GM12878 (cell line): ENCODE results near the gene HEXA. TPM values are rescaled to one million over a fixed set of nuclear protein-coding genes. Genes with fewer than 3 reads are reported as not detected.

ENCODE experiments used
- ATAC-seq: fragments of 200-7000 bp; cut with Tn5 transposase; 3 replicates; pipeline ENCODE4 v1.9.1; 2020; ENCODE audit warnings: mild to moderate bottlenecking, moderate library complexity
- BruUV-seq: library from RNA; stranded (reverse); fragments of 400-500 nt; replicated peaks from 2 replicates; lab custom pipeline; 2021; lab: Mats Ljungman, UMichigan
- CTCF ChIA-PET: fragments of 300-600 bp; sonication (Branson Sonifier 250); formaldehyde crosslinking; extraction: SDS; loops from one replicate; lab custom pipeline; 2021; ENCODE audit warnings: inconsistent platforms; lab: Yijun Ruan, JAX
- POLR2A ChIA-PET: fragments of 350-600 bp; formaldehyde crosslinking; extraction: SDS; loops from one replicate; lab custom pipeline; 2021; ENCODE audit warnings: inconsistent platforms; lab: Charles Lee
- RAD21 ChIA-PET: fragments of 300-600 bp; sonication (Branson Sonifier 250); formaldehyde crosslinking; loops from one replicate; lab custom pipeline; 2023; ENCODE audit warnings: antibody characterized with exemption; ENCODE audit not compliant: unreplicated experiment; lab: Charles Lee
- SMC1A ChIA-PET: fragments of 300-600 bp; sonication (Branson Sonifier 250); formaldehyde crosslinking; loops from one replicate; lab custom pipeline; 2023; ENCODE audit not compliant: unreplicated experiment, uncharacterized antibody; lab: Charles Lee
- DNase-seq: peaks from one replicate; pipeline ENCODE4 v3.0.0-alpha.2; 2011; ENCODE audit warnings: low read depth, low spot score
- FAIRE-seq: peaks from 3 replicates; lab custom pipeline; 2011; peaks lifted over from hg19 to GRCh38; lab: Jason Lieb, UNC
- H2AFZ ChIP-seq: 2 replicates; pipeline ENCODE4 v1.6.0; 2011; ENCODE audit warnings: low read depth, low read length, control low read depth; ENCODE audit not compliant: control insufficient read depth
- H3K27ac ChIP-seq: 2 replicates; pipeline ENCODE4 v1.5.1; 2011; ENCODE audit warnings: control low read depth; ENCODE audit not compliant: control insufficient read depth, insufficient read depth
- H3K27me3 ChIP-seq, 2 experiments: replicated peaks in 1 of 2; 2 replicates each; pipeline versions ENCODE4 v1.6.0 to v1.6.1; 2011; ENCODE audit warnings: low read length in 1 of 2; ENCODE audit not compliant: control insufficient read depth in 2 of 2, insufficient read depth in 2 of 2
- H3K36me3 ChIP-seq, 2 experiments: 2 replicates each; pipeline ENCODE4 v1.5.1; 2011; ENCODE audit warnings: low read length in 1 of 2; ENCODE audit not compliant: control insufficient read depth in 2 of 2, insufficient read depth in 2 of 2
- H3K4me1 ChIP-seq: 2 replicates; pipeline ENCODE4 v1.6.1; 2011; ENCODE audit warnings: mild to moderate bottlenecking, low read length, moderate library complexity, mixed read lengths; ENCODE audit not compliant: control insufficient read depth, insufficient read depth
- H3K4me2 ChIP-seq: 2 replicates; pipeline ENCODE4 v1.6.0; 2011; ENCODE audit warnings: control low read depth; ENCODE audit not compliant: control insufficient read depth, insufficient read depth
- H3K4me3 ChIP-seq: fragments of 200-600 bp; sonication (generic); 2 replicates; pipeline ENCODE4 v1.5.1; 2016
- H3K79me2 ChIP-seq: 2 replicates; pipeline ENCODE4 v1.6.0; 2011; ENCODE audit warnings: low read length; ENCODE audit not compliant: control insufficient read depth, insufficient read depth
- H3K9ac ChIP-seq: 2 replicates; pipeline ENCODE4 v1.8.0; 2011; ENCODE audit warnings: low read length, control low read depth, mixed read lengths; ENCODE audit not compliant: control insufficient read depth, insufficient read depth
- H3K9me3 ChIP-seq: replicated peaks from 3 replicates; pipeline ENCODE4 v1.5.1; 2011; ENCODE audit warnings: mild to moderate bottlenecking, low read length; ENCODE audit not compliant: control insufficient read depth, insufficient read depth
- H4K20me1 ChIP-seq: 2 replicates; pipeline ENCODE4 v1.6.0; 2011; ENCODE audit not compliant: control insufficient read depth, insufficient read depth
- ATF2 ChIP-seq: IDR thresholded peaks from 2 replicates; pipeline ENCODE4 v1.6.1; 2012; ENCODE audit warnings: low read length, inconsistent platforms
- ATF7 ChIP-seq: fragments of 450-650 bp; IDR thresholded peaks from 2 replicates; pipeline ENCODE4 v1.6.1; 2016; ENCODE audit warnings: low read depth, mild to moderate bottlenecking
- BHLHE40 ChIP-seq, 2 experiments: fragments of 450-650 bp in 1 of 2; IDR thresholded peaks; 2 replicates each; pipeline ENCODE4 v1.6.1; 2011 to 2017; ENCODE audit warnings: low read depth in 2 of 2, borderline replicate concordance in 1 of 2, improper control_type of control experiment in 1 of 2, low read length in 1 of 2, mild to moderate bottlenecking in 1 of 2
- CBX3 ChIP-seq: fragments of 200-600 bp; sonication (generic); IDR thresholded peaks from 2 replicates; pipeline ENCODE4 v1.6.1; 2016; ENCODE audit warnings: low read depth, borderline replicate concordance
- CHD2 ChIP-seq: IDR thresholded peaks from 2 replicates; pipeline ENCODE4 v1.6.1; 2011; ENCODE audit warnings: low read depth, low read length, improper control_type of control experiment, borderline replicate concordance
- EZH2 ChIP-seq: IDR thresholded peaks from 2 replicates; pipeline ENCODE4 v1.6.1; 2012; ENCODE audit warnings: low read depth, mild to moderate bottlenecking, control low read depth, inconsistent platforms, low read length, borderline replicate concordance; ENCODE audit not compliant: control insufficient read depth
- NFIC ChIP-seq: IDR thresholded peaks from 2 replicates; pipeline ENCODE4 v1.6.1; 2012; ENCODE audit warnings: low read depth, mild to moderate bottlenecking, inconsistent platforms, low read length, moderate library complexity
- PBX3 ChIP-seq: IDR thresholded peaks from 2 replicates; pipeline ENCODE4 v1.6.1; 2011; ENCODE audit warnings: mild to moderate bottlenecking, low read depth, low read length, moderate library complexity; ENCODE audit not compliant: insufficient replicate concordance
- POLR2A ChIP-seq: IDR thresholded peaks from 2 replicates; pipeline ENCODE4 v1.6.1; 2011; ENCODE audit warnings: low read depth, mild to moderate bottlenecking, low read length
- SMARCA5 ChIP-seq: fragments of 450-650 bp; IDR thresholded peaks from 2 replicates; pipeline ENCODE4 v1.6.1; 2017; ENCODE audit warnings: mild to moderate bottlenecking
- SREBF2 ChIP-seq: IDR thresholded peaks from 2 replicates; pipeline ENCODE4 v1.6.1; 2012; ENCODE audit warnings: mild to moderate bottlenecking, low read length
- SUZ12 ChIP-seq: fragments of 200-600 bp; sonication (generic); IDR thresholded peaks from one replicate; pipeline ENCODE4 v1.6.1; 2018; ENCODE audit warnings: antibody characterized with exemption, mild to moderate bottlenecking; ENCODE audit not compliant: unreplicated experiment
- TCF7 ChIP-seq: IDR thresholded peaks from 2 replicates; pipeline ENCODE4 v1.6.1; 2014; ENCODE audit warnings: antibody characterized with exemption, borderline replicate concordance
- USF2 ChIP-seq: IDR thresholded peaks from 2 replicates; pipeline ENCODE4 v1.6.1; 2011; ENCODE audit warnings: low read depth, low read length, improper control_type of control experiment, borderline replicate concordance
- ZBTB4 ChIP-seq: fragments of 450-650 bp; formaldehyde crosslinking; IDR thresholded peaks from 2 replicates; pipeline ENCODE4 v1.4.0; 2022; ENCODE audit warnings: mild to moderate bottlenecking, moderate library complexity
- ZNF207 ChIP-seq: fragments of 450-650 bp; IDR thresholded peaks from 2 replicates; pipeline ENCODE4 v1.6.1; 2014; ENCODE audit warnings: antibody characterized with exemption, mild to moderate bottlenecking, borderline replicate concordance
- ZSCAN29 ChIP-seq: fragments of 450-650 bp; IDR thresholded peaks from 2 replicates; pipeline ENCODE4 v1.6.1; 2017; ENCODE audit warnings: mild to moderate bottlenecking, moderate library complexity
- WGBS: methylation state at CpG from one replicate; pipeline ENCODE4 v1.1.6; 2016; ENCODE audit warnings: low lambda C conversion rate; ENCODE audit not compliant: insufficient replicate concordance, insufficient coverage; ENCODE audit errors: missing lambda C conversion rate; 5-methylcytosine and 5-hydroxymethylcytosine counted together
- in situ Hi-C: fragments of 300-500 bp; cut with MboI; formaldehyde crosslinking; loops from 9 replicates; pipeline ENCODE4 v1.14.3; 2018; ENCODE audit warnings: mixed read lengths
- intact Hi-C: fragments of 100-400 bp; cut with micrococcal nuclease; formaldehyde crosslinking; loops from one replicate; pipeline ENCODE4 v1.14.2; 2022; ENCODE audit not compliant: unreplicated experiment
- polyA plus RNA-seq, 11 experiments: library from polyadenylated mRNA; depleted of rRNA in 4 of 11; unstranded in 6 of 11; stranded (reverse) in 5 of 11; fragments of >200 nt; fragmentation: Nextera tagmentation in 4 of 11; fragmentation: Illumina TruSeq in 1 of 11; extraction: Ambion mirVana in 4 of 11; extraction: Trizol in 1 of 11; gene quantifications; 1 replicate in 1 of 11; 2 replicates in 10 of 11; pipeline versions ENCODE4 v1.2.1 to v1.2.3, GENCODE V29; 2011 to 2016; ENCODE audit warnings: inconsistent platforms in 2 of 11, missing spikeins in 2 of 11, low read depth in 1 of 11
- total RNA-seq, 4 experiments: library from RNA; depleted of rRNA in 3 of 4; stranded (reverse); fragments of >200 nt in 3 of 4; fragmentation: Illumina TruSeq in 1 of 4; extraction: Trizol in 1 of 4; gene quantifications; 2 replicates each; pipeline versions ENCODE4 v1.2.1 to v1.2.3, GENCODE V29; 2013 to 2021

Gene HEXA
- total and polyA plus RNA-seq, 10 of the 15 experiments (the other 5 are each of a cell fraction or from before 2014, with no cell fraction given): 24.5 to 151 (median 69.3) TPM

GRCh38 chr15:72421484-72421883 lies 45.7 kb upstream of the HEXA start:
- H3K27ac ChIP-seq: no peak overlapping the region
- H4K20me1 ChIP-seq: no peaks in the 10 kb centered on the region
- peaks cover 0 to 2% of the 10 kb centered on the region in 2 experiments; a peak in 1 of 4 replicates for H3K27me3 ChIP-seq
- ATAC-seq: no peak
- RAD21 ChIA-PET: no interaction called here
- CTCF ChIA-PET: no interaction called here
- no peak overlapping the region for H3K9ac ChIP-seq
- H3K4me3 ChIP-seq: no peak overlapping the region
- SMC1A ChIA-PET: no interaction called here
- no peaks in the 10 kb centered on the region for H3K79me2 ChIP-seq
- in situ Hi-C loops: no loop called here
- DNase-seq: no peak
- intact Hi-C loops: no loop called here
- no peak for FAIRE-seq
- TF ChIP-seq ATF2 (no peak), ZSCAN29 (no peak), USF2 (no peak), ATF7 (no peak), POLR2A (no peak), ZBTB4 (no peak), CBX3 (no peak), EZH2 (no peak), SUZ12 (no peak), SMARCA5 (no peak), SREBF2 (no peak), TCF7 (no peak), PBX3 (no peak), NFIC (no peak), CHD2 (no peak), BHLHE40 (IDR thresholded peaks at IDR 0.05; ENCODE audit: borderline replicate concordance in 1 of 2, low read depth in 2 of 2, low read length in 1 of 2) (no peak), ZNF207 (no peak)
- no peaks in the 10 kb centered on the region for H3K4me1 ChIP-seq
- 22% methylated on average over 1 of the region's 1 CpG for WGBS
- H3K36me3 ChIP-seq: no peaks in the 10 kb centered on the region
- H3K9me3 ChIP-seq: no peaks in the 10 kb centered on the region; the same call in 2 of the 3 replicates
- H3K4me2 ChIP-seq: no peak overlapping the region
- H2AFZ ChIP-seq: no peak overlapping the region
- POLR2A ChIA-PET: no interaction called here
- BruUV-seq: no TSS peak
